Stomach smooth muscle (tissue), 2 donors: ENCODE results near the gene UTP11.

Experiments
- H3K27ac ChIP-seq: one replicate; pipeline ENCODE4 v1.7.0; 2013; ENCODE audit warnings: mild to moderate bottlenecking, low read length, inconsistent platforms
- H3K27me3 ChIP-seq, 2 donors: one replicate each; pipeline ENCODE4 v1.7.0; 2013; ENCODE audit warnings: low read length in 2 of 2; ENCODE audit not compliant: insufficient read depth in 2 of 2, control insufficient read depth in 1 of 2
- H3K36me3 ChIP-seq, 2 donors: one replicate each; pipeline ENCODE4 v1.7.0; 2013; ENCODE audit warnings: low read length in 2 of 2; ENCODE audit not compliant: control insufficient read depth in 2 of 2, insufficient read depth in 2 of 2
- H3K4me1 ChIP-seq: one replicate; pipeline ENCODE4 v1.7.0; 2013; ENCODE audit warnings: low read length; ENCODE audit not compliant: control insufficient read depth, insufficient read depth
- H3K4me3 ChIP-seq, 2 donors: one replicate each; pipeline ENCODE4 v1.7.0; 2013; ENCODE audit warnings: low read length in 2 of 2
- H3K9ac ChIP-seq, 2 donors: one replicate each; pipeline ENCODE4 v1.7.0; 2013; ENCODE audit warnings: low read length in 2 of 2, mild to moderate bottlenecking in 1 of 2
- H3K9me3 ChIP-seq, 2 donors: one replicate each; pipeline ENCODE4 v1.7.0; 2013; ENCODE audit warnings: low read length in 2 of 2; ENCODE audit not compliant: control insufficient read depth in 2 of 2
- donor health status: healthy.
- donor health status: Pancreatic carcinoma.

UTP11 gene

GRCh38 chr1:37994886-37995566 is 17.5 kb upstream of the UTP11 start:
- Histone ChIP-seq H3K4me1 (peaks cover 52% of the 10 kb centered on the region), H3K4me3 (peak overlapping the region; percentile 23 to 78), H3K9ac (peak overlapping the region; percentile 84), H3K9me3 (no peaks in the 10 kb centered on the region), H3K36me3 (peaks cover 8 to 11% of the 10 kb centered on the region in 2 donors), H3K27me3 (no peaks in the 10 kb centered on the region), H3K27ac (peak overlapping the region; percentile 92)

- Histone ChIP-seq H3K4me3 (peak overlapping the region; percentile 64 to 78), H3K4me1 (peaks cover 56% of the 10 kb centered on the region), H3K27ac (peak overlapping the region; percentile 92), H3K36me3 (peaks cover 8 to 11% of the 10 kb centered on the region in 2 donors), H3K9ac (peak overlapping the region; percentile 84), H3K9me3 (no peaks in the 10 kb centered on the region), H3K27me3 (no peaks in the 10 kb centered on the region)
Measured at GRCh38 chr1:37995751-37996345, 16.7 kb upstream of the UTP11 start.

- no peak overlapping the region for H3K4me3 ChIP-seq
- peaks cover 65% of the 10 kb centered on the region for H3K4me1 ChIP-seq
- peak overlapping the region; percentile 92 for H3K27ac ChIP-seq
- peak overlapping the region in 1 of 2 donors; percentile 84 for H3K9ac ChIP-seq
- H3K27me3 ChIP-seq: no peaks in the 10 kb centered on the region
- H3K9me3 ChIP-seq: no peaks in the 10 kb centered on the region
- H3K36me3 ChIP-seq: peaks cover 8 to 11% of the 10 kb centered on the region in 2 donors
Measured at GRCh38 chr1:37997256-37998088, 15.1 kb upstream of the UTP11 start.

- H3K27ac ChIP-seq: peak overlapping the region; percentile 92
- H3K4me1 ChIP-seq: peaks cover 69% of the 10 kb centered on the region
- H3K9ac ChIP-seq: no peak overlapping the region
- no peaks in the 10 kb centered on the region for H3K9me3 ChIP-seq
- H3K27me3 ChIP-seq: no peaks in the 10 kb centered on the region
- H3K4me3 ChIP-seq: no peak overlapping the region
- peaks cover 8 to 11% of the 10 kb centered on the region in 2 donors for H3K36me3 ChIP-seq
Measured at GRCh38 chr1:37998089-37998808, 14.3 kb upstream of the UTP11 start.

DNA sequence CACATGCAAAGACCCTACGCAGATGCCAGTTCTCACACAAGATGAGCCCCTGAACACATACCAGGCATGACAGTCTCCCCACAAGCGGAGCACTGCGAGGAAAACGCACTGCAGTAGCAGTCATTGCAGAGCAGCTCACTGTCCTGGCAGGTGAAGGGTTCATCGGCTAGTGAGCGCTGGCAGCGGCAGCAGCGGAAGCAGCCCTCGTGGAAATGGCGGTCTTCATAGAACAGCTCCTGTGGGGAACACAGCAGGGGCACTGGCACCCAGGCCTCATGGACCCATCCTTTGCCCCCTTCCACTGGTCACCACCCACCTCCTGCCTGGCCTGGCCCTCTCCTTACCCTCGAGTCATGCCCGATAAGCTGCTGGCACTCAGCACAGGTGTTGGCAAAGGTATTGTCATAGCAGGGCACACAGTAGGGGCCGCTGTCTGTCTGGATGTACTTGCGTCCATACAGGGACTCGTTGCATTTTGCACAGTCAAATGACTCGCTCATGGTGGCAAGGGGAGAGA is 13.6 kb upstream of the UTP11 start:
- Histone ChIP-seq H3K9ac (peak overlapping the region; percentile 21 to 24), H3K4me1 (peaks cover 76% of the 10 kb centered on the region), H3K27me3 (no peaks in the 10 kb centered on the region), H3K9me3 (no peaks in the 10 kb centered on the region), H3K36me3 (peaks cover 8 to 11% of the 10 kb centered on the region in 2 donors), H3K27ac (peak overlapping the region; percentile 88), H3K4me3 (no peak overlapping the region)

DNA sequence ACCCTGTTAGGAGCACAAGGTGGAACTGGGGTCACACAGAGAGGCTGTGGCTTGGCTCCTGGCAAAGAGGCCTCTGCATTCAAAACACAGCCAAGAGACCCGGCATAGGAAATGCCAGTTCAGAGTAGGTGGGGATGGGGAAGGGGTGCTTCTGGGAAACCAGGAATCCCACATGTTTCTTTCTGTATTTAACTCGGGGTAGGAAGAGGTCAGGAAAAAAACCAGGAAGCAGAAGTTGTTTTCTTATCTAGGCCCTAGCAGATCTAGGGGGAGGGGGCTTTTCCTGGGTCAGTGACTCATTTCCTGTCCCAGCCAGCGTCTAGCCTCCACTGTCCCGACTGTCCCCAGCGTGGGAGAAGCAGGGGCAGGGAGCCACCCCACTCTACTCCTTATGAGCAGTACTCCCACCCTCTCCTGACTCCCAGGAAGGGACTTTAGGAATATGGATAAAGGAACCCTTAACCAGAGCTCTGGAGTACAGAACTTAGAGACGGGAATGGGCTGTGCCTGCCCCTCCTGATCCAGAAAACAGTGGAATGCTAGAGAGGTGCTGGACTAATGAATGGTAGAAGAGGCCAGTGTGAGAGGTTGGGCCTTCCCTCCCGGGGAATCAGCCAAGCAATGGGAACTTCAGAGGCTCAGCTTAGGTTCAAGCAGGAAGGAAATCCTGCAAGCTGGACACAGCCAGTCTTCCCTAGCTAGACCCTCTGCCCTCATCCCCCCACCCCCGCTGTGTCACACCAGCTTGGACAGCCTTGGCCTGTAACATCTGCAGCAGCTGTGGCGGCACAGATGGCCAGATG is 12.9 kb upstream of the UTP11 start:
- Histone ChIP-seq H3K27me3 (no peaks in the 10 kb centered on the region), H3K27ac (peak overlapping the region; percentile 88), H3K9me3 (no peaks in the 10 kb centered on the region), H3K36me3 (peaks cover 8 to 11% of the 10 kb centered on the region in 2 donors), H3K9ac (peak overlapping the region; percentile 24 to 68), H3K4me3 (peak overlapping the region in 1 of 2 donors; percentile 55), H3K4me1 (peaks cover 81% of the 10 kb centered on the region)

DNA sequence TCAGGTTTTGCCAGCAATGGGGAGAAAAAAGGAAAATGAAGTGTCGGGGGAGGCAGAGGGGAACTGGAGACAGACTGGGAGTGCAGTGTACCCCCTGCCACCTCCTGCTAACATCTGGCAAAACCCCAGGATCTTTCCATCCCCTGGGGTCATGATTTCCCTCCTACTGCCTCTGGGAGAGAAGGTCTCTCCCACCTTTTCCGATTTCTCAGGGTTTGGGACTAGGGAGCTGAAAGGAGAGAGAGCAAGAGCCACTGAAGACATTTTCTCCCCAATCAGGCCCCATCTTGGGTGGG is 12.4 kb upstream of the UTP11 start:
- Histone ChIP-seq H3K4me1 (peaks cover 77% of the 10 kb centered on the region), H3K27ac (peak overlapping the region; percentile 88), H3K9ac (peak overlapping the region; percentile 24 to 68), H3K36me3 (peaks cover 8 to 11% of the 10 kb centered on the region in 2 donors), H3K9me3 (no peaks in the 10 kb centered on the region), H3K27me3 (no peaks in the 10 kb centered on the region), H3K4me3 (peak overlapping the region in 1 of 2 donors; percentile 55)

- peak overlapping the region in 1 of 2 donors; percentile 55 for H3K4me3 ChIP-seq
- H3K27me3 ChIP-seq: no peaks in the 10 kb centered on the region
- peak overlapping the region; percentile 24 to 68 for H3K9ac ChIP-seq
- peaks cover 76% of the 10 kb centered on the region for H3K4me1 ChIP-seq
- peak overlapping the region; percentile 88 for H3K27ac ChIP-seq
- peaks cover 8 to 11% of the 10 kb centered on the region in 2 donors for H3K36me3 ChIP-seq
- no peaks in the 10 kb centered on the region for H3K9me3 ChIP-seq
Measured at GRCh38 chr1:38000529-38001455, 11.7 kb upstream of the UTP11 start.
